T-cell (primary cell): Measurements from ENCODE around the gene OR10H3. TPM values are rescaled to one million over a fixed set of nuclear protein-coding genes. Genes with fewer than 3 reads are reported as not detected.
"Not testable (repeated sequence)": the region's sequence is repeated elsewhere in the genome, so short reads cannot be mapped to it uniquely, and the experiment has no call there.

Experiments
- ATAC-seq, 4 experiments: fragments of 200-7000 bp in 3 of 4; fragments of 150-1000 bp in 1 of 4; cut with Tn5 transposase; replicated peaks in 1 of 4; 1 replicate in 3 of 4; 2 replicates in 1 of 4; pipeline ENCODE4 v1.10.0; 2021; ENCODE audit warnings: moderate library complexity in 3 of 4, mild to moderate bottlenecking in 2 of 4, moderate number of reproducible peaks in 1 of 4
- CTCF ChIA-PET, 2 donors: fragments of 300-600 bp; sonication (Branson Sonifier 250); formaldehyde crosslinking; loops; one replicate each; lab custom pipeline; 2022; ENCODE audit warnings: antibody characterized with exemption in 2 of 2; lab: Charles Lee
- POLR2A ChIA-PET, 2 donors: fragments of 300-600 bp; sonication (Branson Sonifier 250); formaldehyde crosslinking; loops; one replicate each; lab custom pipeline; 2022; ENCODE audit warnings: antibody characterized with exemption in 2 of 2; lab: Charles Lee
- DNase-seq, 35 experiments: peaks; one replicate each; pipeline versions ENCODE4 v3.0.0 to v3.0.0-alpha.2; 2013 to 2023
- H3K27ac ChIP-seq: one replicate; pipeline ENCODE4 v1.5.1; 2013; ENCODE audit warnings: low read length
- H3K27me3 ChIP-seq, 2 experiments: replicated peaks in 1 of 2; 1 replicate in 1 of 2; 2 replicates in 1 of 2; pipeline versions ENCODE4 v1.6.1 to v1.7.0; 2013; ENCODE audit warnings: low read length in 1 of 2, mixed read lengths in 1 of 2; ENCODE audit not compliant: control insufficient read depth in 2 of 2, insufficient read depth in 2 of 2; ENCODE audit errors: extremely low read depth in 1 of 2
- H3K36me3 ChIP-seq, 2 donors: 1 replicate in 1 of 2; 2 replicates in 1 of 2; pipeline versions ENCODE4 v1.6.1 to v1.7.0; 2013; ENCODE audit warnings: low read length in 1 of 2; ENCODE audit not compliant: control insufficient read depth in 2 of 2, insufficient read depth in 1 of 2; ENCODE audit errors: extremely low read depth in 1 of 2
- H3K4me1 ChIP-seq, 2 experiments: 1 replicate in 1 of 2; 2 replicates in 1 of 2; pipeline versions ENCODE4 v1.6.1 to v1.7.0; 2013; ENCODE audit warnings: low read length in 2 of 2, mixed read lengths in 1 of 2; ENCODE audit not compliant: insufficient read depth in 2 of 2, control insufficient read depth in 1 of 2; ENCODE audit errors: extremely low read depth in 1 of 2
- H3K4me3 ChIP-seq, 2 donors: 1 replicate in 1 of 2; 2 replicates in 1 of 2; pipeline versions ENCODE4 v1.5.1 to v1.7.0; 2013; ENCODE audit warnings: mild to moderate bottlenecking in 2 of 2, low read length in 1 of 2, moderate library complexity in 1 of 2; ENCODE audit not compliant: control insufficient read depth in 1 of 2; ENCODE audit errors: extremely low read depth in 1 of 2
- H3K9me3 ChIP-seq: 2 replicates; pipeline ENCODE4 v1.7.0; 2013
- H3K27ac Mint-ChIP-seq, 2 donors: one replicate each; pipeline ENCODE4 v1.8.0; 2020 to 2021; ENCODE audit warnings: mild to moderate bottlenecking in 2 of 2, mixed read lengths in 2 of 2
- H3K27me3 Mint-ChIP-seq, 2 donors: one replicate each; pipeline ENCODE4 v1.8.0; 2021 to 2022; ENCODE audit warnings: mixed read lengths in 2 of 2
- H3K36me3 Mint-ChIP-seq: one replicate; pipeline ENCODE4 v1.8.0; 2021; ENCODE audit warnings: mixed read lengths
- H3K4me1 Mint-ChIP-seq, 3 donors: one replicate each; pipeline ENCODE4 v1.8.0; 2020 to 2022; ENCODE audit warnings: mixed read lengths in 3 of 3, mild to moderate bottlenecking in 1 of 3
- H3K4me3 Mint-ChIP-seq, 3 donors: one replicate each; pipeline ENCODE4 v1.8.0; 2020 to 2022; ENCODE audit warnings: mild to moderate bottlenecking in 3 of 3, mixed read lengths in 3 of 3, moderate library complexity in 3 of 3
- H3K9me3 Mint-ChIP-seq, 3 donors: one replicate each; pipeline ENCODE4 v1.8.0; 2020 to 2022; ENCODE audit warnings: mixed read lengths in 3 of 3
- WGBS: methylation state at CpG from one replicate; pipeline ENCODE4 v1.1.5; 2013; ENCODE audit warnings: missing lambda C conversion rate; ENCODE audit not compliant: insufficient coverage; 5-methylcytosine and 5-hydroxymethylcytosine counted together
- total RNA-seq, 35 experiments: library from RNA in 6 of 35; stranded (reverse) in 6 of 35; fragments of 120-200 nt in 1 of 35; gene quantifications; one replicate each; pipeline versions ENCODE4 v1.2.1 to v1.2.4 and lab custom pipeline; 2013 to 2026

Gene OR10H3
- total RNA-seq, 5 donors from 2014 or later (not counting 1 experiment from before 2014, with no cell fraction given), result not detected

DNA sequence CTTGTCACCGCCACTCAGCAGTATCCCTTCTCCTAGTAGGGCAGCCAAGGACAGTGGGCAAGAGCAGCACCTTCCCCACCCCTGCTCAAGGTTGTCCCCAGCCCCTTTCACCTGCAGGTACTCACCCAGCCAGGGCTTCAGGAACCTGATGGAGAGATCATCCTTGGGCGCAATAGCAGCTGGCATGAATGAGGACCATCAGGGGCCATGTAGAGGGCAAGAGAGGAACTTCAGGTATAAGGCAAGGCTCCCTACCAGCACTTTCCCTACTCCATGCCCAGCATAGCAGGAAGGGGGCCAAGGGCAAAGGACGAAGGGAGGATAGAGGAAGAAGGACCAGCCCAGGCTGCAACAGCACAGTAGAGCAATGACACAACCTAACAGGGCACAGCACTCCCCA is 36.4 kb downstream of the OR10H3 start:
- H3K9me3 ChIP-seq, ATAC-seq, DNase-seq, CTCF ChIA-PET, H3K4me1 Mint-ChIP-seq, H3K36me3 ChIP-seq, H3K4me3 ChIP-seq, H3K4me1 ChIP-seq, H3K27ac ChIP-seq, H3K9me3 Mint-ChIP-seq, H3K36me3 Mint-ChIP-seq, H3K27ac Mint-ChIP-seq, POLR2A ChIA-PET, H3K4me3 Mint-ChIP-seq: not testable (repeated sequence)
- no CpG with 5 or more reads among the region's 3 CpGs for WGBS
- H3K27me3 ChIP-seq, result peaks cover 0 to 28% of the 10 kb centered on the region in 2 experiments
- peaks cover 49 to 52% of the 10 kb centered on the region in 2 donors for H3K27me3 Mint-ChIP-seq

DNA sequence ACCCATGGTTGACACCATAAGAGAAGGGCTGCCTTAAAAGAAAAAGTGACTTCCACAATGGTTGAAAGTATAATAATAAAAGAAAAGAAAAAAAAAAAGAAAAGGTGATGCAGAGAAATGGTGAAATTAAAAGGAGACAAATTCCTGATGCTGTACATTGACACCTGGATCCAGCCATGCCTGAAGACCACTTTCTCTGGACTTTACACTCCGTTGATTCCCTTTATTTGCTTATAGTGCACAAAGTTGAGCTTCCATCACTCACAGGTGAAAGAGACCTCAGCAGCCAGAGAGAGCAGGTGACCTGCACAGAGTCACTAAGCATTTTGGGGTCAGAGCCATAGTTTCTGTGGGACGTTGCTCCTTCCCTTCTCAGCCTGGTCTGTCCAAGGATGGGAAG is 37.5 kb downstream of the OR10H3 start:
- Mint-ChIP-seq H3K9me3 (no peaks in the 10 kb centered on the region), H3K27me3 (peaks cover 44 to 46% of the 10 kb centered on the region in 2 donors), H3K4me3 (no peak overlapping the region), H3K36me3 (no peaks in the 10 kb centered on the region), H3K27ac (no peak overlapping the region), H3K4me1 (no peaks in the 10 kb centered on the region)
- Histone ChIP-seq H3K9me3 (no peaks in the 10 kb centered on the region), H3K36me3 (no peaks in the 10 kb centered on the region), H3K4me3 (no peak overlapping the region), H3K27me3 (peaks cover 0 to 22% of the 10 kb centered on the region in 2 experiments), H3K27ac (no peak overlapping the region), H3K4me1 (no peaks in the 10 kb centered on the region)
- WGBS, result no CpG with 5 or more reads among the region's 2 CpGs
- no peak for ATAC-seq
- ChIA-PET CTCF (no interaction called here), POLR2A (no interaction called here)
- no peak for DNase-seq

DNA sequence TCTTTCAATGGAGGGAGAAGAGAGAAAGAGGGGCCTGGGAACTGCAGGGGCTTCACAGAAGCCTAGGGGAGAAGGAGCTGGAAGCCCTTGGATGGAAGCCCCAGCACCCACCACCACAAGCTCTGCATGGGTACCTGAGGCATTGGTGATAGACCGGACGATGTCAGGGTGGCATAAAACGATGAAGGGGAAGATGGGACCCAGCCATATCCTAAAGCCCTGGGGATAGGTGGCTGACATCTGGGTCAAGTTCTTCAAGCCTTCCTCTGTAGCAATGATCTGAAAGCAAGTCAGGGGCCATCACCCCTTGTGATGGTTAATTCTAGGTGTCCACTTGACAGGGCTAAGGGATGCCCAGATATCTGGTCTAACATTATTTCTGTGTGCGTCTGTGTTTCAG is 38.5 kb downstream of the OR10H3 start:
- peaks cover 0 to 22% of the 10 kb centered on the region in 2 experiments for H3K27me3 ChIP-seq
- Mint-ChIP-seq H3K27me3 (peaks cover 36 to 38% of the 10 kb centered on the region in 2 donors), H3K27ac (no peak overlapping the region), H3K4me1 (peaks cover 0 to 8% (median 4%) of the 10 kb centered on the region in 3 donors), H3K36me3 (no peaks in the 10 kb centered on the region), H3K9me3 (no peaks in the 10 kb centered on the region), H3K4me3 (no peak overlapping the region)
- no peak overlapping the region for H3K4me3 ChIP-seq
- H3K36me3 ChIP-seq, result no peaks in the 10 kb centered on the region
- H3K27ac ChIP-seq, result no peak overlapping the region
- WGBS, result 100% methylated on average over 1 of the region's 4 CpGs
- H3K4me1 ChIP-seq, result no peaks in the 10 kb centered on the region
- no peaks in the 10 kb centered on the region for H3K9me3 ChIP-seq
- ChIA-PET CTCF (no interaction called here), POLR2A (no interaction called here)
- ATAC-seq (no peak), DNase-seq (no peak)

DNA sequence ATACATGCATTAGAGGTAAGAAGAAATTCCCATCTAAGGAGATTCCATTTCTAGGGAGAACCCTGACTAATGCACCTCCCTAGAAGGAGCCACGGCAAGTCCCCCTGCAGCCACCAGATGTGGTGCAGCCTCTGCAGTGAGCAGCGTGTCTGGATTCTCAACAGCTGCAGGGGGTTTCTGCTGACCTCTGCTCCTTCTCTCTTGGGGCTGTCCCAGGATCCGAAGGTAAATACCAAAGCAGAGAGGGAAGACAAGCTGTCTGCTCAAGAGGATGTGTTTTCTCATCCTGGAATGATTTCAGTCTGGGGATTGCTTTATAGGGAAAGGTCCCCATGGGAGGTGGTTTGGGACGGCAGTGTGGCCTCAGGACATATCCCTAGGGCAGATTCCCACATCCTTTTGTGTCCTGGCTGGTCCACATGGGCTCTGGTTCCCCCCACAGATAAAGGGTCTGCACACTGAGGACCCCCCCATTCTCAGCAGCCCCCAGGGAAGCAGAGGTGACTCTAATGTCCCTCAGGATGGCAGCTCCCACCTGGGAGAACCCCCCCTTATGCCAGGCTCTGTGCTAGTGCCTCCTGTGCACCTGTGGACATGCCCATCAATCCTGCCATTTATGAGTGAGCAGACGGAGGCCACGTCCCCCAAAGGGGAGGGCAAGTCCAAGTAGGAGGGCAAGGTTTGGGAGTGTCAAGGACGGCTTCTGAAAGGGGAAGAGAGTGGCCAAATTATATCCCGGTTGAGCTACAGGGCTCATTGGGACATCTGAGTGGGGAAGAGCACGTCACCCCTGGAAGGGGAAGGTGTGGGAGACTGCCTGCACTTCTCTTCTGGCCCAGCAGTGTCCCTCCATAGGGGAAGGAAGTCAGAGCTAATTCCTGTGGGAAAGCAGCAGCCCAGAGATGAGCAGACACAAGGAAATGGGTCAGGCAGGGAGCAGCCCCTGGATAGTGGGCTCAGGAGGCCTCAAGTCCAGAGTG is 39.5 kb downstream of the OR10H3 start:
- POLR2A ChIA-PET, result no interaction called here
- no peak overlapping the region for H3K4me3 Mint-ChIP-seq
- Histone ChIP-seq H3K9me3 (no peaks in the 10 kb centered on the region), H3K4me3 (no peak overlapping the region), H3K4me1 (no peaks in the 10 kb centered on the region), H3K36me3 (no peaks in the 10 kb centered on the region), H3K27ac (no peak overlapping the region), H3K27me3 (peaks cover 0 to 23% of the 10 kb centered on the region in 2 experiments)
- peaks cover 0 to 8% (median 4%) of the 10 kb centered on the region in 3 donors for H3K4me1 Mint-ChIP-seq
- DNase-seq, result no peak
- CTCF ChIA-PET, result no interaction called here
- peak overlapping the region in 1 of 2 donors; percentile 6 for H3K27ac Mint-ChIP-seq
- no peak for ATAC-seq
- 44% methylated on average over 9 of the region's 9 CpGs for WGBS
- peaks cover 27 to 29% of the 10 kb centered on the region in 2 donors for H3K27me3 Mint-ChIP-seq
- H3K36me3 Mint-ChIP-seq, result no peaks in the 10 kb centered on the region
- H3K9me3 Mint-ChIP-seq, result no peaks in the 10 kb centered on the region

DNA sequence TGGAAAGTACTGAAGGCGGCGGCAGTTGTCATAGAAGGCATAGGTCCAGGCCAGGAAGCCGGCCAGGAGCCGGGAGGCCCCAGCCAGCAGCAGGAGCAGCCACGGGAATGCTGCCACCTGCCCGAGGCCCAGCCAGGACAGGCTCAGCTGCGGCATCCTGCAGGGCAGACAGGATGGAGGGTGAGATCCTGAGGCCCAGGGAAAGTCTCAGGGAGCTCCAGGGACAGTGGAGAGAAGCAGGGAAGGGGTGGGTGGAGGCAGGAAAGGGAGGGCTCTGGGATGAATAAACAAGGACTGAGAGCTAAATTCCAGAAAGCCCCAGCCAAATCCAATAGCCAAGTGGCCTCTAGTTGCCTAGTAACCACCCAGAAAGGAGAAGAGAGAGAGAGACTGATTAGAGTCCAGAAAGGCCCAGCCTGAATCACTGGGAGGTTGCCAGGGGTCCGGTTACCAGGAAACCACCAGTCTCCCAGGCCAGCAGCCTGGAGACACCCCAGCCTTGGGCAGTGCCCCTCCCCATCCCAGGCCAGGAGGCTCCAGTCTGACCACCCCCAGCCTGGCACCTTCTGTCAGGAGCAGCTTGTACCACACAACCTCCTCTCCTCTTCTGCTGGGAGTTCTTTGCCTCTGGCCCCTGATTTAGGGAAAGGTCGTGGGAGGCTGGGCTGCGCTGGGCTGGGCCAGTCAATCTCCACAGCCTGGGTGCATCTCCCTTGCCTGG is 42.1 kb downstream of the OR10H3 start:
- no peak for DNase-seq
- H3K36me3 ChIP-seq, result no peaks in the 10 kb centered on the region
- ATAC-seq, result no peak
- Mint-ChIP-seq H3K4me1 (peaks cover 0 to 8% (median 4%) of the 10 kb centered on the region in 3 donors), H3K9me3 (no peaks in the 10 kb centered on the region), H3K4me3 (no peak overlapping the region), H3K27me3 (peaks cover 13 to 20% of the 10 kb centered on the region in 2 donors), H3K36me3 (no peaks in the 10 kb centered on the region), H3K27ac (no peak overlapping the region)
- no peaks in the 10 kb centered on the region for H3K9me3 ChIP-seq
- 64% methylated on average over 8 of the region's 10 CpGs for WGBS
- peaks cover 0 to 19% of the 10 kb centered on the region in 2 experiments for H3K27me3 ChIP-seq
- ChIA-PET CTCF (no interaction called here), POLR2A (no interaction called here)
- H3K4me1 ChIP-seq, result no peaks in the 10 kb centered on the region
- H3K27ac ChIP-seq, result no peak overlapping the region
- H3K4me3 ChIP-seq, result no peak overlapping the region

DNA sequence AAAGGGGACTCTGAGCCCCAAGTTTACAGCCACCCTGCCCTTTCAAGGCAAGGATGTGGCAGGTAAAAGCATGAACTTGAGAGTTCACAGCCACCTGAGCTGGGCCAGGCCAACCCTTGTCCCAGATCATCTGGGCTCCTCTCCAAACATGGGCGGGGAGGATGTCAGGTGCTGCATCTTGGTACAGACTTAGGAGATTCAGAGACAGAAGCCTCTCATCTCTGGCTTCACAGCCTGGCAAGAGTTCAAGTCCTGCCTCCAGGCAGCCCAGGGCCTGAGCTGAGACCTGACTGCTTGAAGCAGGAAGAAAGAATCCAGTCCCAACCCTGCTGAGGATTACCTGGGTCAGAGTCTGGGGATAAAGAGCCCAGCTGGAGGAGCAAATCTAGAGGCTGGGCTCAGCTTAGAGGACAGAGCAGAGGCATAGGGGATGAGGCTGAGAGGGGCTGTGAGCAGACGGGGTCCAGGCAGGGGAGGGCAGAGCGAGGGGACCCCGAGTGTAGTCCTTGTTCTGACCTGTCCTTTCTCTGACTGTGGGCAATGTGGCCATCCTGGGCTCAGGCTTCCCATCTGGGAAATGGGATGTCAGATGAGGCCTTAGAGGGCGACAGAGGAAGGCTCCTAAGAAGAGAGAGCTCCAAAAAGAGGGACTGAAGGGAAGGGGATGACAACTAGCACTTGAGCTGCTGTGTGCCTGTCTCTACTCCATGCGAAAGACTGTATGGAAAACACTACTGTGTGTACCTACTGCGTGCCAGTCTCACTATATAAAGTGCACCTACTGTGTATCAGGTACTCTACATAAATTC is 43.0 kb downstream of the OR10H3 start:
- ChIA-PET CTCF (no interaction called here), POLR2A (no interaction called here)
- no peaks in the 10 kb centered on the region for H3K9me3 Mint-ChIP-seq
- peaks cover 0 to 8% (median 4%) of the 10 kb centered on the region in 3 donors for H3K4me1 Mint-ChIP-seq
- Histone ChIP-seq H3K9me3 (no peaks in the 10 kb centered on the region), H3K27me3 (peaks cover 0 to 19% of the 10 kb centered on the region in 2 experiments), H3K27ac (no peak overlapping the region), H3K4me3 (no peak overlapping the region), H3K36me3 (no peaks in the 10 kb centered on the region), H3K4me1 (no peaks in the 10 kb centered on the region)
- H3K27ac Mint-ChIP-seq, result peak overlapping the region; percentile 27 to 39
- H3K4me3 Mint-ChIP-seq, result no peak overlapping the region
- H3K27me3 Mint-ChIP-seq, result peaks cover 8 to 15% of the 10 kb centered on the region in 2 donors
- peak in 3 of 35 experiments; percentile 1 to 5 (median 4) for DNase-seq
- peak in 2 of 4 experiments; percentile 33 to 40 for ATAC-seq
- H3K36me3 Mint-ChIP-seq, result no peaks in the 10 kb centered on the region
- WGBS, result 77% methylated on average over 6 of the region's 7 CpGs
